HS-5 (cell line): ENCODE results near the gene FAM98B.

Experiments used
- DNase-seq: peaks from one replicate; pipeline ENCODE4 v3.0.0-alpha.2; 2012; ENCODE audit warnings: low read depth

The FAM98B gene

DNA sequence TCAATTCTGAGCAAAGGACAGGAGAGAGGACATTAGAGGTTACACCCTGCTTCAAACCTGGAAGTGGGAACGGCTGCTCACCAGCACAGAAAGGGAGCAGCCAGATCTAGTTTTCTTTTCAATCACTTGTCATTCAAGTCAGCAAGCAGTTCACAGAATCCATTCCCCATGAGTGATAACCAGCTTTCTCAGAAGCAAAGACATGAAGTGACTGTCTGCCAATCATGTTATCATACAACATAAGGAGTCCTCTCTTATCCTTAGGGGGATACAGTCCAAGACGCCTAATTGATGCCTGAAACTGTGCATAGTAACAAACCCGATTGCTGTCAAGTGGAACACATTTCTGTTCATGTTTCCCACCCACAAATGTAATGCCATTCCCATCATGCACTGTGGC is 54.7 kb downstream of the FAM98B start:
- no peak for DNase-seq

DNA sequence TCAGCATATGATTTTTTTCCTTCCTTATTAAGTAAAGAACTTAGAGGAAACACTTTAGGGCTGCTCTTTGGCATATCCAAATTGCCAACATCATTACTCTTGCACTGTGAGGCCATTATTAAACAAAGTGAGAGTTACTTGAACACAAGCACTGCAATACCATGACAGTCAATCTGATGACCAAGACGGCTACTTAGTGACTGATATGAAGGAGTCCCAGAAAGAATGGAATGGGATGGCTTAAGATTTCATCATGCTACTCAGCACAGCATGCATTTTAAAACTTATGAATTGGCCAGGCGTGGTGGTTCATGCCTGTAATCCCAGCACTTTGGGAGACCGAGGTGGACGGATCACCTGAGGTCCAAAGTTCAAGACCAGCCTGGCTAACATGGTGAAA is 55.2 kb downstream of the FAM98B start:
- DNase-seq, result no peak

DNA sequence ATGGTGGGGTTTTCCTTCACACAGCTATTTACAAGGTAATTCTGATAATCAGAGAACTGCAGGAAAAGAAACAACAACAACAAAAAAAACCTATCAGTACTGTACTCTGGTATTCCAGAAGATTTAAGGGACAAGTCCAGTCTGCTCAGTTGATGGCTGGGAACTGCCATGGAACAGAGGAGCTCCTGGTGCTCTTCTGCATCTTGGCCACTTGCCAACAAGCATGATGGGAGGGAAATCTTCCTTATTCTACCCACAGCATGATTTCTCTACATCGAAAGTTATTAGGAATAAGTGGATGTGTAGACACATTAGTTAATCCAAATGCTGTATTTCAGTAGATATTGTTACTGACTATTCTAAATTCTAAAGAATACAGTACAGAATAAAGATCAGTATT is 59.0 kb downstream of the FAM98B start:
- DNase-seq, result no peak

- no peak for DNase-seq
Measured at GRCh38 chr15:38514601-38515000, 60.7 kb downstream of the FAM98B start.

DNA sequence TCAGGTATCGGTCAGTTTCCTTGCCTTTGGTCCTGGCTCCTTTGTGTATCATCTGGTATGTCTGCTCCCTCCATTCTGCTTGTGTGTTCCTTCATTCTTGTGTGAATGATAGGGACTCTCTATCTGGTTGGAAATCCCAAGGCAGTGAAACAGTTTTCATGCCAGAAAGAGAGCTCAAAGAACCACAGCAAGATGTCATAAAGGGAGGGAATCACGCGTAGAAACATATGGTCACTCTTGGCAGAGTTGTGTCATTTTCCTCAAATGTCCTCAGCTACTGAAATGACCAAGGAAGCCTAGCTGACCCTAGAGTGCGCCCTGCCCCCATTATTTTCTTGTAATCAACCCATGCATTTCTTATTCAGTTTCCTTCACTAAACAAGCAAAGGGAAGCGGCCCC is 62.7 kb downstream of the FAM98B start:
- DNase-seq, result no peak

GRCh38 chr15:38517312-38517975 is 63.5 kb downstream of the FAM98B start:
- no peak for DNase-seq

DNA sequence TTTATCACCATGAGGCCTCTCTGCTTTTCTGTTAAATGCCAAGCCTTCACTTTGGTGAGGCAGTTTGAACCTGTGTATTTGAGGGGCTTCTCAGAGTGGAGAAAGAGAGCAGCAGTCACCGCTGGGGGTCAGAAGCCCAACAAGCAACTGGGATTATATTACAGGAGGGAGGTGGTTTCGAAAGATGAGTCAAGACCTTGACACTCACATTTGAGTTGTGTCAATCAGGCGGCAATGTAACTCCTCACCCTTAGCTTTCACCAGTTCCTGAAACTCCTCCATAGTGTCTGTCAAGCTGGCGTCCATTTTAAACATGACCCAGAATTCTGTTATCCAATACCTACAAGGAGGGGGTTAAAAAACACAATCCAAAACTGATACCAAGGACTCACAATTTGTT is 64.2 kb downstream of the FAM98B start:
- no peak for DNase-seq

- DNase-seq, result no peak
Measured at GRCh38 chr15:38520035-38520434, 66.1 kb downstream of the FAM98B start.

- no peak for DNase-seq
Measured at GRCh38 chr15:38521316-38521715, 67.4 kb downstream of the FAM98B start.

DNA sequence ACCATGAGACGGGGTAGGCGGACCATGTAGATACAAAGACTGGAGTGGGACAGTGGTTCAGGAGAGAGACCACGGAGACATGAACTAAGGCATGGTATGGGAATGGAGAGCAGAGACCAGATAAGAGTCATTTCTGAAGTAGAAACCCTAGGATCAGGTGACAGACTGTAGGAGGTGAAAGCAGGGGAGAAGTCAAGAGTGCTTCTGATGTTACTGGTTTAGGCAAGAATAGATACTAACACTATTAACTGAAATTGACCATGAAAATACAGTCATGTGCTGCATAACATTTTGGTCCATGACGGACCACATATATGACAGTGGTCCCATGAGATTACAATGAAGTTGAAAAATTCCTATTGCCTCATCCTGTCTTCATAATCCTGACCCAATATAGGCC is 69.0 kb downstream of the FAM98B start:
- DNase-seq, result no peak

- no peak for DNase-seq
Measured at GRCh38 chr15:38524156-38524555, 70.2 kb downstream of the FAM98B start.

- no peak for DNase-seq
Measured at GRCh38 chr15:38525489-38525888, 71.6 kb downstream of the FAM98B start.

DNA sequence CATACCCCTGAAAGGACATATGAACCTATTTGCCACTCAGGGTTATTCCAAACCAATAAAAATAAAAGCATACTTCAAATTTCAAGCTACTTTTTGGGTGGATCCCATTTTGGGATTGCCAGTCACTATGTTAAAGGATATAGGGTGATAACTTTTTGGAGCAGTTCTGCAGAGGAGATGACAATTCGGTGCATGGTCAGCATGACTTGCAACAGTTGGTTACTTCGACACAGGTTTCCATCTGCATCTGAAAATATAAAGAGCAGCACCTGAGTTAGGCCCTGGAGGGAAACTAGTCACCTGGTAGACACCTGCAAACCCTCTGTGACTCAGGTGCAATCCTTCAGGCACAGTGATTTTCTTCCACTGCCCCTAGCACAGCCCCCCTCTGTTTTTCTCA is 72.2 kb downstream of the FAM98B start:
- no peak for DNase-seq

DNA sequence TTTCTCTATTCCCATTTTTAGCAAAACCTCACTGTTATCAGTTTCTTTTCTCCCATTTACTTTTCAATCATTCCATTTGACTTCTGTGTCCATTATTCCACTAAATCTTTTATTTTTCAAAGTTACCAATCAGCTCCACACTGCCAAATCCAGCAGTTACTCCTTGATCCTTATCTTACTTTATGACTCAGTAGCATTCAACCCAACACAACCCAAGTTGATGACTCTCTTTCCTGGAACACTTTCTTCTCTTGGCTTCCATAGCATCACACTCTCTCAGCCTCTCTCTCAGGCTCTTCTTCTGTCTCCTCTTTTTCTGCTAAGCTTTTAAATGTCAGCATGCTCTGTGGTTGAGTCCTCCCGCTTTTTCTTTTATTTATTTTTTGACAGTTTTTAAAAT is 74.4 kb downstream of the FAM98B start:
- DNase-seq, result no peak

DNA sequence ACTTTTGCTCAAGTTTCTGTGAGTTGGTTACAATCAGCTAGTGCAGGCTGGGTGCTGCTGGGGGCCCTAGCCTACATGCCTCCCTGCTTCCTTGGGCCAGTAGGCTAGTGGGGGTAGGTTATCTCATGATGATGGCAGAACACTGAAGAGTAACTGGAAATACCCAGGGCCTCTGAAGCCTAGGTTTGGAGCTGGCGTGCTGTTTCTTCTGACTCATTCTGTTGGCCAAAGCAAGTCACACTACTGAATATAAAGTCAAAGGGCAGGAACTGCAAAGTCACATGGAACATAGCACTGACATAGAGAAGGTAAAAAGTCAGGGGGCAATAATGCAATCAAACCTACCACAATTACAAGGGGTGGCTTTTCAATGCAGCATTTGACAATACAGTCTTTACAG is 76.2 kb downstream of the FAM98B start:
- no peak for DNase-seq

GRCh38 chr15:38531509-38531908 is 77.6 kb downstream of the FAM98B start:
- DNase-seq, result no peak

- no peak for DNase-seq
Measured at GRCh38 chr15:38532728-38533127, 78.8 kb downstream of the FAM98B start.

DNA sequence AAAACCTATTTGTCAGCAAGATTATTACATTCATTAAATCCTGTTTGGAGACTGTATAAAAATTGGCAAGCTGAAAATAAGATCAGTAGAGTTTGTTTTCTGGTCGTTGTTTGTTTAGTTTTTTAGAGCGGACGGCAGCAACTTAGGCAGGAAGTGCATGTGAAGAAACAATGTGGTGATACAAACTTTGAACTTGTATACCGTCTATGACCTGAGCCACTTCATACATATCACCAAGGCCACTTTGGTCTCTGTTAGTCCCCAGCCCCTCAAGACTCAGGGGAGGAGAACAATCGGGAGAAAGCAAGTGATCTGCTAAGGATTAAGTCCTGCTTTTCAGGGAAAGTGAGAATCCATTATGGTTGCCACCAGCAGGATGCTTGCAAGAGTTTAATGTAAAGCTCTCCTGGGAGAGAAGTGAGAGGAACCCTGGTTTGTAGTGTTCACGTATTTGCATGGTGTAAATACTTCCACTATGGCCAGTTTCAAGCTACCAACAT is 79.5 kb downstream of the FAM98B start:
- DNase-seq, result no peak

DNA sequence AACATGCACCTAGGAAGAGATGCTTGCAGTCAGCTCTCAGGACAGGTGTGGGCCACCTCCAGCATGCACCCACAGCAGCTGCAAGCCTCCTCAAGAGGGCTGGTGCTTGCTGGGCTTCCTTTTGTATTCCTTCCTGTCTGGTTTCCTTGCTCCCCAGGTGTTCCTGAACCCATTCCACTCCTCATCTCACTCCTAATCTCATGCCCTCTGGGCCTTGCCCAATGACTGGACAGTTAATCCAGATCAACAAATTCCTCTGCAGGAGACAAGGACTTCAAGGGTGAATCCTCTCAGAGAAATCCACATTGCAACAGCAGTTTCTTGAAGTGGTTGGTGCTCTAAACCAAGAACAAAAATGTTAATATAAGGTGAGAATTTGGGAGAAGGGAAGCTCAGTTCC is 80.0 kb downstream of the FAM98B start:
- no peak for DNase-seq

DNA sequence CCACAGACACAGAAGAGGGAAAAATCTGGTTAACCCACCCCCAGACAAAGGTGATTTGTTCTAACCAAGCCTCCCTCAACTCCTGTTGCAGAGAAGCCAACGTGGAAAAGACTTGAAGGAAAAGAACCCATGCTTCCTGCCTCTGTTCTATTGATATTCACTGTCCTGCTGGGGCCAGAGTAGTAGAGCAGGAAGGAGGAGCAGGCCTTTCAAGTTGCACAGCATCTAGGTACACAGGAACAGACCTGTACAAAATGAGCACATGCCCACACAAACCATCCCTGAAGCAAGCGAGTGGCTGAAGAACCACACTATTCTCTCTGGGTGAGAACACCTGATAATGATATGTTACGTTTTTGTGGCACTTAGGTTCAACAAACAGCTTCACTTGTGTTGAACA is 80.8 kb downstream of the FAM98B start:
- DNase-seq, result no peak

DNA sequence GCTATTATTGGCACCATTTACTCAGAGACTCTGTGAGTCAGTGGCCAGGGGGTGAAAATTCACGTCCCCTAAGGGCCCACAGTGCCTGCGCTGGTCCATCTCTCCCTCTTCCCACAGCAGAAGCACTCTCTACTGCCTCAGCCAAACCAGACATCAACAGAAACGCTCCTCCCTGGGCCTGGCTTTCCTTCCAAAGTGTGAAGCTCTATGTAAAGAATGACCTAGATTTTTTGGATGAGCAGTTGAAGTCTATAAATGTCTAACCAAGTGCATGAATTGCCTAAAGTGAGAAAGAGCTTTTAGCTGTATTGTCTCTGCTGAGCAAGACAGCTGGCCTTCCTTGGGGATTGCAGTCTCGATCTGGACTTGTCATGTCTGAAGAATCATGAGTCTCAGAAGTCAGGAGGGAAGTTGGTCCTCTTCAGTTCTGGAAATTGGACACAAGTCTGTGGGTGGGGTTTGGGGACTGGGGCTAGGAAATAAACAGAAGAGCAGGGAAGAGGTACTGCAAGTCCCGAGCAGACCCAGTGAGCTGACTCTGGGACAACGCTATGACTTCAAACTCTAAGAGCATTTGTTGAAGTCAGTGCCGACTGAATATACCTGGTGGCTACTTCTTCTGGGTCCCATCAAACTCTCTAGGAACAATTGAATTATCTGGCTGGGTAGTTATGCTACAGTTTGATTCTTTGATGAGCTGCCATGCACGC is 81.7 kb downstream of the FAM98B start:
- no peak for DNase-seq

DNA sequence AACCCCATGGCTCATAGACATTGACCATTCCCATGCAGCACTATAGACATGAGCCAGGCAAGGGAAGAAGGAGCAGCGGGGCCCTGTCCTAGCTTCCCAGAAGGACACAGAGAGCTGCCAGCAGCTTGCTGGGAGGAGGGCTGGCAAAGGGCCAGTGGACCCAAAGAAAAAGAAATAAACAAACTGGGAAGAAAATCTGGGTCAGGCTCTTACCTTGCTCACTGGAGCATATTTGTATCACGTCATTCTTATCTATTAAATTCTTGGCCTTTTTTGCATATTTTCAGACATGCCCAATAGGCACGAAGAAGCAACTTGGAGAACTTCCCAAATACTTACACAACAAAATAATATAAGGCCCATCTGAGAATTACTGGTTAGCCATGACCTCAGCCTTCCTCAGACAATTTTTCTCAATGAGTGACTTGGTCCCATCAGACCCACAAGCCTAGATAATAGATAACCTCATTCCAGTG is 82.3 kb downstream of the FAM98B start:
- peak; percentile 97 for DNase-seq
